GM21529 (cell line): ENCODE results near the gene PAF1.
A peak's percentile ranks its signal among the peaks of the same experiment; 100 is the strongest.

Source experiments
- ATAC-seq: cut with Tn5 transposase; IDR thresholded peaks from one replicate; pipeline ENCODE4 v1.9.1; 2021; ENCODE audit not compliant: unreplicated experiment

The PAF1 gene

DNA sequence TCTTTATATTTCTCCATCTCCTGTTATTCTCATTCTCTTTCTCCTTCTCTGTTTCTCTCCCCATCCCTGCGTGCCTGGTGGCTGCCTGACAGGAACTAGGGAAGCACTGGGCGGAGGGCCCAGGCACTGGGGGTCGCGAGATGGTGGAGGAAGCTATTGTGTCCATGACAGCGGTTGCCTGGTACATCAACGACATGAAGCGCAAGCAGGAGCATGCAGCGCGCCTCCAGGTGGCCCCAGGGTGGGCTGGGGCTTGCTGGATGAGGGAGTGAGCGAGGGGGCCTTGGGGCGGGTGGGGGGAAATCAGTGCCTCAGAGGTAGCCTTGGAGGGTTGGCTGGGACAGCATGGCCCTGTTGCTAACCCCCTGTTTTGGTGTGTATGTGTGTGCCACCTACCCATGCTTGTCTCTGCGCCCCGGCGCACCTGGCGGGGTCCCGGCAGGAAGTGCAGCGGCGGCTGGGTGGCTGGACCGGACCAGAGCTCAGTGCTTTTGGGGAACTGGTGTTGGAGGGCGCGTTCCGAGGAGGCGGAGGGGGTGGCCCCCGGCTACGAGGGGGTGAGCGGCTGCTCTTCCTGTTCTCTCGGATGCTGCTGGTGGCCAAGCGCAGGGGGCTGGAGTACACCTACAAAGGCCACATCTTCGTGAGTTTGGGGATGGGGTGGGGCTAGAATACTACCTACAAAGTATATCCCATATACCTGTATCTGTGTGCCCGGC lies 26.7 kb upstream of the PAF1 start:
- ATAC-seq, result no peak

DNA sequence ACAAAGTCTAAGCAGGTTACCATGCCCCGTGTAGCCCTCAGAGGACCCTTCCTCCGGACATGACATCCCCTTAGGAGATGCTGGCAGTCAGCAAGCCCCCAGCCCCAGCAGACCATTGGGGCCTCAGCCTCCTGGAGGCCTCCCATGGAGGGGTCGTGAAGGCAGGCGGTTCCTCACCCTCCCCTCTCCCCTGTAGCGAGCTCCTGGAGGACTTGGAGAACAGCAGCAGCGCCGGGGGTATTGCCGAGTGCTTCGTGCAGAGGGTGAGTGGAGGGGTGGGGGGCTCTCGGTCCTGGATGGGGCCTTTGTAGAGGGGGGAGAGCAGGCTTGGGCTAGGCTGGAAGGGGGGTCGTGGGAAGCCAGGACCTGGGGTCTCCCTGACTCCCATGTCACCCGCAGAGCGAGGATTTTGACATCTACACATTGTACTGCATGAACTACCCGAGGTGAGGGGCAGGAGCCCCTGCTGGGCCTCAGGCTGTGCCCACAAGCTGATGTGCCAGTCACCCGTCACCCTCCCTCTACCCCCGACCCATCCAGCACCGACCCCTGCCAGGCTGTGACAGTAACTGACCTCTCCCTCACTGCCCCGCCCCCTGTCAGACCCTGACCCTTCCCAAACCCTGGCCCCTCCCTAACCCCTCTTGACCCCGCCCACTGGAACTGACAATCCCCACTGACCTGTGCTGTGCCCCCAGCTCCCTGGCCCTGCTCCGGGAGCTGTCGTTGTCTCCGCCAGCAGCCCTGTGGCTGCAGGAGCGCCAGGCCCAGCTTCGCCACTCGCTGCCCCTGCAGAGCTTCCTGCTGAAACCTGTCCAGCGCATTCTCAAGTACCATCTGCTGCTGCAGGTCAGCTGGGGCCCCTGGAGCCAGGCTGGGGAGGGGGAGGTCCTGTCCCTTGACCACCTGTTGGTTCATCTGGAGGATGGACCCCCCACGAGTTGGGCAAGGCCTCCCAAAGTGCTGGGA lies 25.5 kb upstream of the PAF1 start:
- ATAC-seq, result no peak

DNA sequence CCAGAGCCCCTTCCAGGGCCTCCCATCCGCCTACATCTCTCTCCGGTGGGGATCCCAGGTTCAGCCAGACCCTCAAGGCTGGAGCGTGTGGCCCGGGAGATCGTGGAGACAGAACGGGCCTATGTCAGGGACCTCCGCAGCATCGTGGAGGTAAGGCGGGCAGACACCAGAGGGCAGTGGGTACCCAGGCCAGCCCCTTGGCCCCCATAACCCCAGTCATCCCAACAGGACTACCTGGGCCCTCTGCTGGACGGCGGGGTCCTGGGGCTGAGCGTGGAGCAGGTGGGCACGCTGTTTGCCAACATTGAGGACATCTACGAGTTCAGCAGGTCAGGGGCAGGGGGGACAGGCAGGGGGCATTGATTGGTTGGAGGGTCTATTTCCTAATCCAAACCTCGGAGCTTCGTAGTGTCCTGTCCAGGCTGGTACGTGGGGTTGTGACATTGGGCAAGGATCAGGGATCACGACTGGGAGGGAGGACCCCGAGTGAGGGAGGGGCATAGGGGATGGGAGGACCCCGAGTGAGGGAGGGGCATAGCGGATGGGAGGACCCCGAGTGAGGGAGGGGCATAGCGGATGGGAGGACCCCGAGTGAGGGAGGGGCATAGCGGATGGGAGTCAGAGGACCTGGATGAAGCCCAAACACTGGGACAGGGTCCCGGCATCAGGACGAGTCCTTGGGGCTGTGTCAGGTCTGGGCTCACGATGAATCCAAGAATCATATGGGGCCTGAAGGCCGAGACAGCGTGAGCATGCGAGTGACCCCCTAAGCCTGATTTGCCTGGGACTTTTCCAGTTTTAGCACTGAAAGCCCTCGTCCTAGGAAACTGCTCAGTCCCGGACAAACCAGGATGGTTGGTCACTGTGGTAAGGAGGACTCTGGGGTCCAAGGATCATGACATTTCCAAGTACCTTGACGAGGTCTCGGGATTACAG lies 24.5 kb upstream of the PAF1 start:
- ATAC-seq, result no peak

DNA sequence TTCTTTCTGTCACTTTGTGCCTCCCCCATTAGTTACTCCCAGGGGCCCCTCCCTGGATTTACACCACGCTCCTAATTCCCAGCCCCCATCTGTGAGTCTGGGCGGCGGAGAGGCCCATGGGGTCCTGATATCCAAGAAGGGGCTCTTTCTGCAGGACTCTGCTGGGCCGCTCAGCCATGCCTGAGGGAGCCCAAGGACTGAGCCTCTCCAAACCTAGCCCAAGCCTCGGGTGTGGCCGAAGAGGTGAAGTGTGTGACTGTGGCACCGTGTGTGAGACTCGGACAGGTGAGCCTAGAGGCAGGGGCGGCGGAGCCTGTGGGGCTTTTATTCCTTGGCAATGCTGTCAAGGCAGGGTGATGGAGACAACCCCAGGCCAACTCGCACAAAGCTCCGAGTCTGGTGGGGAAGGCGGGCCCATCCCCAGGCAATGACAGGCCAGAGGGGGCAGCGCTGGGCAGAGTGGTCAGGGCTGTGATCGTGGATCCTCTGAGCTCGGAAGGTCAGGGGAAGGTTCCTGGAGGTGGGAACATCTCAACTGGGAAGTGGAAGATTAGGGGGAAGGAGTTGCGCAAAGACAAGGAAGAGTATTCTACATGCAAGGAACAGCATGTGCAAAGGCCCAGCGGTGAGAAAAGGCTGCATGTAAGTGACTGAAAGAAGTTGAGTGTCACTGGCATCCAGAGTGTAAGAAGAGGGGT lies 23.2 kb upstream of the PAF1 start:
- ATAC-seq, result no peak

DNA sequence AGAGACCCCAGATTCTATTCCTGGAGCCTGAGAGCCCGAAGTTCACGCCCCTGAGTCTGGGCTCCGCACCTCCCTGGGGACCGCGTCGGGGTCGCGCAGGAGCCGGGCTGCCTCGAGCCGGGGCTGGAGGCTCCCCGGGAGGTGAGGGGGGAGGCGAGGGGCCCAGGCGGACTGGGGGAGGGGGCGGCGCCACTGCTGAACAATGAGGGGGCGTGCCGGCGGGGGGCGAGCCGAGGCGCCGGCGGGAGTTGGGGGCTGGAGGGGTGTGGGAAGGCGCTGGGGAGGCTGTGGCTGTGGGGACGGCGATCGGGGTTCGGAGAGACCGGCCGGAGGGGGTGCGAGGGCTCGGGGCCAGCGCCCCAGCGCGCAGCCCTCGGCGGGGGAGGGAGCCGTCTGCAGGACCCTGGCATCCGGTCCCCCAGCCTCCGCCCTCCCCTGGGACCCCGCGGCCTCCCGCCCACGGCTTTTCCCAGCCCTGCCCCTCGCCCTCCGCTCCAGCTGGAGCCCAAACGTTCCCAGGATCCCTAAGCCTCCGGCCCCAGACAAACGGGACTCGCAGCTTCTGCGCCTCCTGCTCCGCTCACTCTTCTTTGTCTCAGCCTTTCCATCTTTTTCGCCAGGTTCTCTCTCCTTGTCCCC lies 22.5 kb upstream of the PAF1 start:
- ATAC-seq, result no peak

DNA sequence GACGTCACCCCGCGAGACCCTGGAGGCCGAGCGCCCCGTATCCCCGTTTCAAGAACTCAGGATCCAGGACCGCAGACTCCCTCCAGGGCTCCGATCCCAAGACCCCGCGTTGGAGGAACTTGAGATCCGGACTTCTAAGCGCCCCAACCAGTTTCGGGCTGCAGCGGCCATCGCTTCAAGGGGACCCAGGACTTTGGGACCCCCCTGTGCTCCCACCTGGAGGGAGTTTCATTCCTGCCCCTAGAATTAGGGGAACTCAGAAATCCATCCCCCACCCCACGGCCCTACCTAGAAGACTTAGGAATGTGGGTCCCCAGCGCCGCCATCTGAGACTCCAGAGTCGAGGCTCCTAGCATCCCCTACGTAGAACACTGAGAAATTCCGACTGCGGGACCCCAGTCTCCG lies 22.0 kb upstream of the PAF1 start:
- ATAC-seq, result no peak

DNA sequence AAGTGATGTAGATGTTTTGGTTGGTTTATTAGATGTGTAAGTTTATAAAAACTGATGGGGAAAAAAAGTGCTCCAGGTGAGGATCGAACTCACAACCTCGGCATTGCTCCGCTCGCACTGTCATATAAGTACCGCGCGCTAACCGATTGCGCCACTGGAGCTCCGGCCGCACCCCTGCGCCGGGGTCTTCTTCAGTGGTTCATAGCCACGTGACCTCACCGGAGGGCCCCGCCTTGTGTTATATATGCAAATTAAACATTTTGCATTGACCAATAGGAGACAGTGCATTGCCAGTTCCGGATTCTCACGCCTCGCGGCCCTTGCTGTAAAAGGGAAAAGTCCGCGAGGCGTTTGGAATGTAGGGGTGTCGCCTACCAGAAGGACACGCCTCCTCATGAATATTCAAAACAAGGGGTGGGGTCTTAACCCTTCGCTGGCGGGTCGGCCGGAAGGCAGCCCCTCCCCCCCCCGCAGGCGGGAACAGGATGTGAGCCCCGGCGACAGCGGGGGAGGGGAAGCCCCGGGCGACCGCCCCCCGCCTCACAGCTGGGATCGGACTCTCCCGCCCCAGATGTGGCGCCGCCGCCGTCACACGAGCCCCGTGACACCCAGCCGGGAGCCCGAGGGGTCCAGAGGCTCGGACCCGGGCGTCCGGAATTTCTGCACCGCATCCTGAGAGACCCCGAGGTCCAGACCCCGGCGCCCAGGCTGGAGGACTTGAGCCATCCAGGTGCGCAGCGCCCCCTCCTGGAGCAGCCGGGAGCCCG lies 21.4 kb upstream of the PAF1 start, which contains the start of gene PLEKHG2:
Gene PLEKHG2, plus strand, starts transcription at position 570 of the 767 bp plus-strand sequence. CDS start 1,418 bp downstream, outside the sequence.
- peak; percentile 50 for ATAC-seq

DNA sequence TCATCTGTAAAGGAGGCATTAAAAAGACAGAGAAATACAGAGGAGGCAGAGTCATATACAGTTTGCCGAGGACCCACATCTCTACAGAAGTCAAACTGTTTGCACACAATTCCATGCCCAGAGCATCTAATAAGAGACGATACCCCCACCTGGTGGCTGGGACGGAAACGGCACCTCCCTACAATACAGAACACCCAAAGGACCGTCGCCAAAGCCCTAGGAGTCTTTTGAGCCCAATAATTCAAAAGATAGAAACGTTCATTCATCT lies 20.9 kb upstream of the PAF1 start:
- peak; percentile 24 for ATAC-seq

DNA sequence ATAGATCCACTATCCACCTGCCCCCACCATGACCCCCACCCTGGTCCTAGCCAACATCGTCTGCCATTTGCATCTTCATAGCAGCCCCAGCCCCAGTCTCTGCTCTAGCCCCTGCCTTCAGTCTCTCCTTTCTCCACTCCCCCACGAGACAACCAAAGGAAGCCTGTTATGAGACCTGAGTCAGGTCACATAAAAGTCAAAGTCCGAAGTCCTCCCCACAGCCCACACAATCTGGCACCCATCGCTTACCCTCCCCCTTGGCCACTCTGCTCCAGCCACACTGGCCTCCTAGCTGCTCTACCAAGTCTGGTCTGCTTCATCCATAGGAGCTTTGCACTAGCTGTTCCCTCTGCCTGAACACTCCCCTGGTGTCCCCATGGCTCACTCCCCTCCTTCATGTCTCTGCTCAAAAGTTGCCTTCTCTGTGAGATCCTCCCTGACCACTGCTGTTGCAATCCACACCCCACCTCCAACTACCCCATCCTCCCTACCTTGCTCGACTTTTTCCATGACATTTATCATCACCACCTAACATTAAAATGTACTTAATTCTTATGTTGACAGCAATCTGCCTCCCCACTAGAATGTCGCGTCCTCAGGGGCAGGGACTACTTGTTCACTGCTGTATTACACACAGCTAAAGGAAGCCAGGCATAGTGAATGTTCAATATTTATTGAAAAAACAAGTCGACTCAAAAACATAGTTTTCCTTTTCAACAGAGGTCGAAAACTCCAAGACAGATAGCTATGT lies 20.4 kb upstream of the PAF1 start:
- no peak for ATAC-seq

DNA sequence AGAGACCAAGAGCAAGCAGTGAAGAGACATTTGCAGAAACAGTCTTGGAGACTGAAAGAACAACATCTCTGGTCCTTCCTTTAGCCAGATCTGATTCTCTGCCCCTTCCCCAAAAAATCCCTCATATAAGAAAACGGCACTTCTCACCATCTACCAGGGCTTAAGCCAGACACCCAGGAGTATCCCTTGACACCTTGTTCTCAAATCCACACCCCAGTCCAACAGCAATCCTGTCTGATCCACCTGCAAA lies 19.9 kb upstream of the PAF1 start:
- ATAC-seq, result no peak

DNA sequence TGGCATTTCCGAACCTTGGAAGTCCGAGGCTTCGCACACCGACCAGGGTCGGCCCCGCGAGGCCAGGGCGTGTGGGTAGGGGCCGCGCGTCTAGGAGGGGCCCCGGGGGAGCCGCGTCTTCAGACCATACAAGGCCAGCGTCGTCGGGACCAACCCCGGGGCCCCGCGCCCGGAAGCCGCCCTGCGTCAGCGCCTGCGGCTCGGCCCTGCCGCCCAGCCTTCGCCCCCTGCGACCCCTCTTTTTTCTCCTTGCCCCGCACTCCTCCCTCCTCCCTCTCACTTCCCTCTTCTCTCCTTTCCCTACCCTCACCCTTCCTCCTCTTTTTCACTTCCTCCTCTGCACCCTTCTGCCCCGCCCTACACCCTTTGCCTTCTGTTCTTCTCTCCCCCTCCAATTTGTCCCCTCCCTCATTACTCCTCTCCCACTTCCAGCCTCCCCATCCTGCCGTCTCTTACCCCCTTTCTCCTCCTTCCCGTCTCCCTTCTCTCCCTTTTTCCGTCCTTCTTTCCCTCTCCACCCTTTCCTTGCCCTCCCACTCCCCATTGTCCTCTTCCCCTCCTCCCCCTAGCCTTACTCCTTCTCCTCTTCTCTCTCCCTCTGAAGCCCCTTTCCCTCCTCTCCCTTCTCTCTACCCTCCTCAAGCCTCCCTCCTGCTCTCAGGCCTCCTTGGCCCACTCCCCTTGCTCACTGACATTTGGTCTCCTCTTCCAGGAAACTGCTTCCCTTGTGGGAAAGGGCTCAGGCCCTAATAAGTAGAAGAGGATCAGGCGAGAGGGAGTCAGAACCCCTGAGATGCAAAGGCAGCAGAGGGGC lies 19.3 kb upstream of the PAF1 start:
- ATAC-seq, result no peak

DNA sequence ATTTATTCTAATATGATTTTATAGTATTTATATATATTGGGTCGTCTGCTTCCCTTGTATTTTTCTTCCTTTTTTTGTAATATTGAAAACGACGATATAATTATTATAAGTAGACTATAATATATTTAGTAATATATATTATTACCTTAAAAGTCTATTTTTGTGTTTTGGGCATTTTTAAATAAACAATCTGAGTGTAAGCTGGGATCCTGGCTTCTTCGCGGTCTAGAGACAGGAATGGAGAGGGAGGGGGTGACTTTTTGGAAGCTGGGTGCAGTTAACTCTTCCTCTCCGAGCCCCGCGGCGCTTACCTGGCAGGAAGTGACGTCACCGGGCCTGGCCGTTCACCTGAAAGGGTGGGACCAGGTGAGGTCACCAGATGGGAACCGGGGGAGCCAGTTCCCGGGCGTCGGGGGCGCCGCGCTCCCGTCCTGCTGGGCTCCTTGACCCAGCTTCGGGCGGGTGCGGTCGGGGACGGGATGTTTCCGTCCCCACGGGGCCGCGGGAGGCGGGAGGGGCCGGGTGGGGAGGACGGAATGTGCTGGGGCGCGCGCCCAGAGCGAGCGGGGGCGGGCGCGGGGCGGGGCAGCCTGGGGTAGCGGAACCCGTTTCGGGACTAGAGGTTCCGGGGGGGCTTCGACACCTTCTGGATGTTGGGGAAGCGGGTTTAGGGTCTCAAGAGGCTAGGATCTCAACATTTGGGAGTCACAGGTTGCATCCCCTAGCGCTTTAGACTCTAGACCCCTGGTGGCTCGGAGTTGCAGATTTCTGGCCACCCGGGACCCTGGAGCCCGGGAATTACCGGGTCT lies 18.5 kb upstream of the PAF1 start:
- ATAC-seq, result no peak

DNA sequence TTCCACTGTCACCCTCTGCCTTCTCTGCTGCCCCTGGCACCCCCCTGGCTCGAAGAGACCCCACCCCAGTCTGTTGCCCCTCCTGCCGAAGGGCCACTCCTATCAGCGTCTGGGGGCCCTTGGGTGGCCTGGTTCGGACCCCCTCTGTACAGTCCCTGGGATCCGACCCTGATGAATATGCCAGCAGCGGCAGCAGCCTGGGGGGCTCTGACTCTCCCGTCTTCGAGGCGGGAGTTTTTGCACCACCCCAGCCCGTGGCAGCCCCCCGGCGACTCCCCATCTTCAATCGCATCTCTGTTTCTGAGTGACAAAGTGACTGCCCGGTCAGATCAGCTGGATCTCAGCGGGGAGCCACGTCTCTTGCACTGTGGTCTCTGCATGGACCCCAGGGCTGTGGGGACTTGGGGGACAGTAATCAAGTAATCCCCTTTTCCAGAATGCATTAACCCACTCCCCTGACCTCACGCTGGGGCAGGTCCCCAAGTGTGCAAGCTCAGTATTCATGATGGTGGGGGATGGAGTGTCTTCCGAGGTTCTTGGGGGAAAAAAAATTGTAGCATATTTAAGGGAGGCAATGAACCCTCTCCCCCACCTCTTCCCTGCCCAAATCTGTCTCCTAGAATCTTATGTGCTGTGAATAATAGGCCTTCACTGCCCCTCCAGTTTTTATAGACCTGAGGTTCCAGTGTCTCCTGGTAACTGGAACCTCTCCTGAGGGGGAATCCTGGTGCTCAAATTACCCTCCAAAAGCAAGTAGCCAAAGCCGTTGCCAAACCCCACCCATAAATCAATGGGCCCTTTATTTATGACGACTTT lies 17.7 kb upstream of the PAF1 start:
- ATAC-seq, result no peak

DNA sequence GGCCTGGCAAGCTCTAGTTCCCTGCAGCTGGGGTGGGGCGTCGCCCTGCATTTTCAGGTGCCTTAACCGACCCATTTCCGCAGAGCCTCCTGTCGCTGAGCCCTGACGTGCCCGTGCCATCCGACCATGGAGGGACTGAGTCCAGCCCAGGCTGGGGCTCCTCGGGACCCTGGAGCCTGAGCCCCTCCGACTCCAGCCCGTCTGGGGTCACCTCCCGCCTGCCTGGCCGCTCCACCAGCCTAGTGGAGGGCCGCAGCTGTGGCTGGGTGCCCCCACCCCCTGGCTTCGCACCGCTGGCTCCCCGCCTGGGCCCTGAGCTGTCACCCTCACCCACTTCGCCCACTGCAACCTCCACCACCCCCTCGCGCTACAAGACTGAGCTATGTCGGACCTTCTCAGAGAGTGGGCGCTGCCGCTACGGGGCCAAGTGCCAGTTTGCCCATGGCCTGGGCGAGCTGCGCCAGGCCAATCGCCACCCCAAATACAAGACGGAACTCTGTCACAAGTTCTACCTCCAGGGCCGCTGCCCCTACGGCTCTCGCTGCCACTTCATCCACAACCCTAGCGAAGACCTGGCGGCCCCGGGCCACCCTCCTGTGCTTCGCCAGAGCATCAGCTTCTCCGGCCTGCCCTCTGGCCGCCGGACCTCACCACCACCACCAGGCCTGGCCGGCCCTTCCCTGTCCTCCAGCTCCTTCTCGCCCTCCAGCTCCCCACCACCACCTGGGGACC lies 16.9 kb upstream of the PAF1 start:
- ATAC-seq, result no peak

DNA sequence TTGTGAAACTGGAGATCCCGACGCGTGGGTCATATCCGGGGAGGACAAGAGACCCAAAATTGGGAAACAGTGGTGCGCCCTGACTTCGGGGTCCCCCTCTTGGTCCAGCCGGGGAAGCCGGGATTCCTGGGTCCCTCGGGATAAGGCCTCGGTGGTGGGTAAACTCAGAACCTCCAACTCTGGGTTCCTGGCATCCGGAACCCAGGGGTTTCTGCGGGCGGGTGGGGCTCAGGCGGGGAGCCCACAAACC lies 16.4 kb upstream of the PAF1 start:
- no peak for ATAC-seq
